Stimulated activated CD8-positive, alpha-beta memory T cell treated with anti-CD3 and anti-CD28 coated beads, Interleukin-12 subunit alpha, Interleukin-12 subunit beta, amount 100 ng/mL, for 4 hours (primary cell): Measurements from ENCODE around the gene ZNF597.

Source experiments
- DNase-seq: peaks from one replicate; pipeline ENCODE4 v3.0.0-alpha.2; 2020; ENCODE audit warnings: low read depth

The ZNF597 gene

GRCh38 chr16:3443108-3444031 lies at the start of gene ZNF597, which contains the start of gene NAA60:
TSS of gene ZNF597 (minus strand) at chr16:3443504. CDS start at chr16:3443153, 351 bp downstream.
TSS of gene NAA60 (plus strand) at chr16:3443680. CDS start at chr16:3476228, 32,548 bp downstream.
- peak; percentile 62 for DNase-seq

- no peak for DNase-seq
Observed at GRCh38 chr16:3492356-3492755, 49.1 kb upstream of the ZNF597 start.

GRCh38 chr16:3490911-3491629 lies 47.8 kb upstream of the ZNF597 start:
- DNase-seq, result no peak

GRCh38 chr16:3488801-3489200 lies 45.5 kb upstream of the ZNF597 start:
- DNase-seq, result no peak

GRCh38 chr16:3487521-3488410 lies 44.5 kb upstream of the ZNF597 start:
- no peak for DNase-seq

- no peak for DNase-seq
Observed at GRCh38 chr16:3486506-3487215, 43.4 kb upstream of the ZNF597 start.

GRCh38 chr16:3485821-3486505 lies 42.7 kb upstream of the ZNF597 start:
- no peak for DNase-seq

GRCh38 chr16:3485097-3485745 lies 41.9 kb upstream of the ZNF597 start:
- DNase-seq, result no peak

GRCh38 chr16:3484318-3485096 lies 41.2 kb upstream of the ZNF597 start:
- DNase-seq, result no peak

- no peak for DNase-seq
Observed at GRCh38 chr16:3482659-3483241, 39.4 kb upstream of the ZNF597 start.

GRCh38 chr16:3481696-3482658 lies 38.7 kb upstream of the ZNF597 start:
- no peak for DNase-seq

GRCh38 chr16:3480901-3481695 lies 37.8 kb upstream of the ZNF597 start:
- no peak for DNase-seq

- DNase-seq, result no peak
Observed at GRCh38 chr16:3479654-3480216, 36.4 kb upstream of the ZNF597 start.

- no peak for DNase-seq
Observed at GRCh38 chr16:3478242-3478925, 35.1 kb upstream of the ZNF597 start.

- DNase-seq, result no peak
Observed at GRCh38 chr16:3476409-3476808, 33.1 kb upstream of the ZNF597 start.
